ENCODE data around the gene SLC22A23.

GRCh38 chr6:3283641-3284435 is 173.0 kb downstream of the SLC22A23 start:
- no peak for TF ChIP-seq CTCF (tag by site-specific recombination; IDR thresholded peaks at IDR 0.05)
- TF ChIP-seq ZNF629 (tag by site-specific recombination; IDR thresholded peaks at IDR 0.05) = no peak
- no peak for TF ChIP-seq ZNF843 (tag by site-specific recombination; IDR thresholded peaks at IDR 0.05)
- TF ChIP-seq ZBTB21 (tag by site-specific recombination; IDR thresholded peaks at IDR 0.05) = no peak
- TF ChIP-seq ZNF555 (tag by site-specific recombination; conservative IDR thresholded peaks at IDR 0.05) = no peak
- TF ChIP-seq ZNF645 (tag by site-specific recombination; IDR thresholded peaks at IDR 0.05) = no peak
- no peak for TF ChIP-seq ZNF580 (tag by site-specific recombination; IDR thresholded peaks at IDR 0.05)
- no peak for TF ChIP-seq MEIS1 (CRISPR knock-in tag; IDR thresholded peaks at IDR 0.05; ENCODE audit: borderline replicate concordance)
- no peak for TF ChIP-seq ZNF830 (tag by site-specific recombination; IDR thresholded peaks at IDR 0.05; ENCODE audit: low read depth)
